Measurements from ENCODE around the gene HMX2.

HMX2 gene

GRCh38 chr10:123149162-123149567 lies 1.2 kb downstream of the HMX2 start:
- no peak overlapping the region for H3K27ac ChIP-seq
- TF ChIP-seq ZFX (IDR thresholded peaks at IDR 0.05), result no peak
- no peak for TF ChIP-seq CTCF (conservative IDR thresholded peaks at IDR 0.05)

GRCh38 chr10:123149568-123150270 lies 1.8 kb downstream of the HMX2 start:
- TF ChIP-seq CTCF (conservative IDR thresholded peaks at IDR 0.05) (no peak), ZFX (IDR thresholded peaks at IDR 0.05) (no peak)
- no peak overlapping the region for H3K27ac ChIP-seq

GRCh38 chr10:123150271-123150985 lies 2.5 kb downstream of the HMX2 start:
- no peak overlapping the region for H3K27ac ChIP-seq
- TF ChIP-seq CTCF (conservative IDR thresholded peaks at IDR 0.05) (no peak), ZFX (IDR thresholded peaks at IDR 0.05) (no peak)

- no peak overlapping the region for H3K27ac ChIP-seq
Observed at GRCh38 chr10:123150986-123151736, 3.2 kb downstream of the HMX2 start.

GRCh38 chr10:123151737-123152135 lies 3.8 kb downstream of the HMX2 start:
- no peak overlapping the region for H3K27ac ChIP-seq
- no peak for TF ChIP-seq ZFX (IDR thresholded peaks at IDR 0.05)
- no peak for TF ChIP-seq CTCF (conservative IDR thresholded peaks at IDR 0.05)

More at GRCh38 chr10:123150986-123151736, 3.2 kb downstream of the HMX2 start:
- TF ChIP-seq ZFX (IDR thresholded peaks at IDR 0.05) (no peak), CTCF (conservative IDR thresholded peaks at IDR 0.05) (no peak)

- TF ChIP-seq CTCF (conservative IDR thresholded peaks at IDR 0.05) (no peak), ZFX (IDR thresholded peaks at IDR 0.05) (no peak)
- peak overlapping the region; percentile 98 for H3K27ac ChIP-seq
Observed at GRCh38 chr10:123153486-123154091, 5.7 kb downstream of the HMX2 start.

Data from C4-2B (cell line).